GM23248 (cell line): ENCODE data around the gene STARD13. TPM values are rescaled to one million over a fixed set of nuclear protein-coding genes. Genes with fewer than 3 reads are reported as not detected.

ENCODE experiments used
- DNase-seq: peaks from one replicate; pipeline ENCODE4 v3.0.0-alpha.2; 2015
- H2AFZ ChIP-seq: fragments of 200-600 bp; sonication (generic); 2 replicates; pipeline ENCODE4 v1.6.1; 2016; ENCODE audit warnings: antibody characterized with exemption
- H3F3A ChIP-seq: fragments of 200-600 bp; sonication (generic); 2 replicates; pipeline ENCODE4 v1.6.1; 2016; ENCODE audit warnings: mild to moderate bottlenecking, antibody characterized with exemption, mixed run types; ENCODE audit not compliant: insufficient read depth
- H3K27ac ChIP-seq: fragments of 200-600 bp; sonication (generic); 2 replicates; pipeline ENCODE4 v1.5.1; 2016; ENCODE audit warnings: mild to moderate bottlenecking
- H3K27me3 ChIP-seq: fragments of 200-600 bp; sonication (generic); replicated peaks from 2 replicates; pipeline ENCODE4 v1.6.1; 2016; ENCODE audit warnings: mild to moderate bottlenecking; ENCODE audit not compliant: insufficient read depth
- H3K36me3 ChIP-seq: fragments of 200-600 bp; sonication (generic); 2 replicates; pipeline ENCODE4 v1.6.1; 2016; ENCODE audit warnings: low read depth, mild to moderate bottlenecking
- H3K4me1 ChIP-seq: fragments of 200-600 bp; sonication (generic); 2 replicates; pipeline ENCODE4 v1.6.1; 2016; ENCODE audit warnings: mild to moderate bottlenecking; ENCODE audit not compliant: insufficient read depth
- H3K4me2 ChIP-seq: fragments of 200-600 bp; sonication (generic); one replicate; pipeline ENCODE4 v1.6.1; 2016; ENCODE audit warnings: mild to moderate bottlenecking; ENCODE audit not compliant: unreplicated experiment
- H3K4me3 ChIP-seq: fragments of 200-600 bp; sonication (generic); 2 replicates; pipeline ENCODE4 v1.5.1; 2016; ENCODE audit warnings: mild to moderate bottlenecking
- H3K79me2 ChIP-seq: fragments of 200-600 bp; sonication (generic); 2 replicates; pipeline ENCODE4 v1.6.1; 2016; ENCODE audit warnings: mild to moderate bottlenecking; ENCODE audit not compliant: insufficient read depth
- H3K9ac ChIP-seq: fragments of 200-600 bp; sonication (generic); 2 replicates; pipeline ENCODE4 v1.6.1; 2016; ENCODE audit warnings: mild to moderate bottlenecking
- H3K9me2 ChIP-seq: fragments of 200-600 bp; sonication (generic); 2 replicates; pipeline ENCODE4 v1.6.1; 2016; ENCODE audit warnings: mixed run types, mild to moderate bottlenecking, moderate library complexity; ENCODE audit not compliant: insufficient read depth
- H3K9me3 ChIP-seq: fragments of 200-600 bp; sonication (generic); one replicate; pipeline ENCODE4 v1.6.1; 2017; ENCODE audit warnings: low read depth
- H4K20me1 ChIP-seq: fragments of 200-600 bp; sonication (generic); 2 replicates; pipeline ENCODE4 v1.6.0; 2016; ENCODE audit not compliant: insufficient read depth
- EZH2 ChIP-seq: fragments of 200-600 bp; sonication (generic); IDR thresholded peaks from 2 replicates; pipeline ENCODE4 v1.6.1; 2018; ENCODE audit warnings: antibody characterized with exemption, mild to moderate bottlenecking; ENCODE audit not compliant: insufficient read depth, poor library complexity, severe bottlenecking
- EZH2phosphoT487 ChIP-seq: fragments of 200-600 bp; sonication (generic); IDR thresholded peaks from 2 replicates; pipeline ENCODE4 v1.6.1; 2018; ENCODE audit warnings: antibody characterized with exemption, moderate library complexity, mild to moderate bottlenecking, low read depth; ENCODE audit not compliant: insufficient read depth
- WGBS, 2 experiments: methylation state at CpG; one replicate each; pipeline ENCODE4 v1.1.6; 2015 to 2017; ENCODE audit warnings: low lambda C conversion rate in 2 of 2, low coverage in 1 of 2; ENCODE audit errors: missing lambda C conversion rate in 2 of 2; 5-methylcytosine and 5-hydroxymethylcytosine counted together
- in situ Hi-C: fragments of 300-500 bp; cut with MboI; formaldehyde crosslinking; loops from 2 replicates; pipeline ENCODE4 v1.15.0; 2020
- polyA plus RNA-seq: library from polyadenylated mRNA; unstranded; fragments of >200 nt; fragmentation: Nextera tagmentation; extraction: Ambion mirVana; gene quantifications from 2 replicates; pipeline ENCODE4 v1.2.1, GENCODE V29; 2016
- total RNA-seq: library from RNA; depleted of rRNA; stranded (reverse); fragments of >200 nt; shearing (Covaris generic); gene quantifications from 2 replicates; pipeline ENCODE4 v1.2.3, GENCODE V29; 2014

The STARD13 gene
- total and polyA plus RNA-seq, 2 experiments from 2014 or later, result 13.8 to 16.6 TPM

DNA sequence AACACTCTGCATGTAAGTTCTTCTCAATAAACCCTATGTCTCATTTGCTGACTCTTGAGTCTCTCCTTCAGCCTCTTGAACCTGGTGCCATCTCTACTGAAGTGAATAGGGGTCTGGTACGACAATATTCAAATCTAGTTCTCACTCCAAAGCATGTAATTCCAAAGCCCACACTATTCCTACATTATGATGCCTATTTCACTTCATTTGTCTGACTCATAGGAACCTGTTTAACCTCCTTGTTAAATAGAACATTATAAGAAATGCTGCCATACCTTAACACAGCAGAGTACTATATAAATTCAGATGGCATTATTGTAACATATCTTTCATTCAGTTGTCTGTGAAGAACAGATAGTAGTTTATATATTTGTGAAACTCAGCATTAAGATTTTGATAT lies 67.1 kb downstream of the STARD13 start:
- Histone ChIP-seq H3K9ac (no peak overlapping the region), H3K27ac (no peak overlapping the region), H3K79me2 (peaks cover 92% of the 10 kb centered on the region), H4K20me1 (no peaks in the 10 kb centered on the region), H2AFZ (no peak overlapping the region), H3K4me2 (peak overlapping the region; percentile 52), H3K9me2 (no peaks in the 10 kb centered on the region), H3K9me3 (no peaks in the 10 kb centered on the region), H3F3A (peaks cover 30% of the 10 kb centered on the region), H3K4me3 (no peak overlapping the region), H3K4me1 (peaks cover 37% of the 10 kb centered on the region), H3K27me3 (no peaks in the 10 kb centered on the region), H3K36me3 (peaks cover 17% of the 10 kb centered on the region)
- in situ Hi-C loops, result no loop called here
- WGBS, 2 experiments, result 88 to 97% methylated on average over 1 of the region's 1 CpG
- no peak for DNase-seq
- TF ChIP-seq EZH2phosphoT487 (no peak), EZH2 (no peak)

DNA sequence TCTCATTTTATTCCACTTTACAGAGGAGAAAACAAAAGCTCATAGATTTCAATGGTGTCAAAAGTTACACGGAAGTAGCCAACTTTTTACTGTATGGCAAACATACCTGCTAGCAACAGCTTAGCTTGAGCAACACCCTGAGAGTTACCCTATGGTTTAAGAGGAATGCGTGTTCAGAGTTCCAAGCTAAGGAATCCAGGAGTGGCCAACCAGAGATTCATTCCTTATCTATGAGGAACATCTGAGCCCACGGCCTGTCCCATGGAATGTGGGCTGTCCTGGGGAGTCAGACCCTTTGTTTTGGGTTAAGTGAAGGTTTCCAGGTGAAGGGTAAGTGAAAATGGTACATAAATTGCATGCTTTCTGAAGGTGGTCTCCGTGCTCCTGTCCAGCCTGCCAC lies 67.5 kb downstream of the STARD13 start:
- no peak overlapping the region for H3K9ac ChIP-seq
- DNase-seq, result peak; percentile 43
- no peaks in the 10 kb centered on the region for H3K9me2 ChIP-seq
- peaks cover 34% of the 10 kb centered on the region for H3F3A ChIP-seq
- H3K4me1 ChIP-seq, result peaks cover 42% of the 10 kb centered on the region
- no peaks in the 10 kb centered on the region for H4K20me1 ChIP-seq
- in situ Hi-C loops, result no loop called here
- H2AFZ ChIP-seq, result no peak overlapping the region
- H3K36me3 ChIP-seq, result peaks cover 17% of the 10 kb centered on the region
- H3K27ac ChIP-seq, result no peak overlapping the region; the same call in 1 of the 2 replicates
- no peaks in the 10 kb centered on the region for H3K27me3 ChIP-seq
- H3K4me2 ChIP-seq, result peak overlapping the region; percentile 52
- TF ChIP-seq EZH2phosphoT487 (no peak), EZH2 (no peak)
- peaks cover 92% of the 10 kb centered on the region for H3K79me2 ChIP-seq
- H3K4me3 ChIP-seq, result no peak overlapping the region
- no peaks in the 10 kb centered on the region for H3K9me3 ChIP-seq
- 70 to 78% methylated on average over 4 of the region's 4 CpGs for WGBS, 2 experiments

DNA sequence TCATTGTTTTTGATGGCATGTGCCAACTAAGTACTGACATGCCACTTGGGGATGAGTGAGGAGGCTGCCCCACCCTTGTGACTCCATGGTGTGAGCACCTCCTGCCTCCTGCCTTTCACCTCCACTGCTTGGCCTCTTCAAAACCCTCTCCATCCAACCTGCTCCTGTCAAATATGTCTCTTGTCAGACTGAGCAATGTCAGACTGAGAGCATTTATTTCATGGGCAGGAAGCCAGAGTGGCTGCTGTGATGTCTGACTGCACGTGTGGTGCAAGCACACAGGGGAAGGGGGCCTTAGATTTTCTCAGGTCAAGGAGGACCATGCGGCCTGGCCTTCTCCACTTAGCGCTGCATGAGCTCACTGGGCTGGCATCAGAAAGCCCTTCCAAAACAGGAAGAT lies 68.3 kb downstream of the STARD13 start:
- no peak overlapping the region for H3K4me3 ChIP-seq
- peaks cover 46% of the 10 kb centered on the region for H3K4me1 ChIP-seq
- no peak overlapping the region for H3K9ac ChIP-seq
- H3K79me2 ChIP-seq, result peaks cover 92% of the 10 kb centered on the region
- no peak for TF ChIP-seq EZH2
- TF ChIP-seq EZH2phosphoT487, result no peak
- no peaks in the 10 kb centered on the region for H3K9me2 ChIP-seq
- H3F3A ChIP-seq, result peaks cover 42% of the 10 kb centered on the region
- in situ Hi-C loops, result no loop called here
- H3K9me3 ChIP-seq, result no peaks in the 10 kb centered on the region
- DNase-seq, result no peak
- H2AFZ ChIP-seq, result no peak overlapping the region
- no peaks in the 10 kb centered on the region for H4K20me1 ChIP-seq
- no peak overlapping the region for H3K4me2 ChIP-seq
- H3K36me3 ChIP-seq, result peaks cover 17% of the 10 kb centered on the region
- no peak overlapping the region for H3K27ac ChIP-seq
- no peaks in the 10 kb centered on the region for H3K27me3 ChIP-seq
- WGBS, 2 experiments, result 89 to 96% methylated on average over 3 of the region's 3 CpGs

DNA sequence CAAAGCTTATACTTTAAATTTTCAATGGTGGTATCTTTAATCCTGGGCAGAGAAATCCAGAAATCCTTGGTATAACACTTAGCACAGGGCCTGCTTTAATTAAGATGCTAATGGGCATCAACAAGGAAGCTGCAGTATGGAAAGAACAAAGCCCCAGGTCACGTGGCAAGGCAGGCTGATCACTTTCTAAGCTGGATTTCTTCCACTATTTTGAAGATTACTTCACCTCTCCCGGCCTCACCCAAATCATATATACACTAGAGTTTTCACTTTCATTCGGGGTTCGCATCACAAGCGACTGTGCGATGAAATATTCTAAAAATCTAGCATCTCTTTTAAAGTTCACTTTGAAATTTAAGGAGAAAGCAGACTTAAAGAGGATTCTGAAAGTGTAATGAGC lies 71.8 kb downstream of the STARD13 start:
- no peaks in the 10 kb centered on the region for H4K20me1 ChIP-seq
- H3K9me2 ChIP-seq, result no peaks in the 10 kb centered on the region
- H2AFZ ChIP-seq, result no peak overlapping the region
- H3F3A ChIP-seq, result peaks cover 48% of the 10 kb centered on the region
- DNase-seq, result peak; percentile 44
- peak overlapping the region; percentile 61 for H3K9ac ChIP-seq
- peak overlapping the region; percentile 88 for H3K4me2 ChIP-seq
- H3K36me3 ChIP-seq, result peaks cover 9% of the 10 kb centered on the region
- peaks cover 41% of the 10 kb centered on the region for H3K4me1 ChIP-seq
- WGBS, 2 experiments, result 89 to 91% methylated on average over 6 of the region's 6 CpGs
- TF ChIP-seq EZH2 (no peak), EZH2phosphoT487 (no peak)
- H3K4me3 ChIP-seq, result peak overlapping the region; percentile 18; the same call in 1 of the 2 replicates
- no peaks in the 10 kb centered on the region for H3K9me3 ChIP-seq
- peak overlapping the region; percentile 82 for H3K27ac ChIP-seq
- peaks cover 91% of the 10 kb centered on the region for H3K79me2 ChIP-seq
- in situ Hi-C loops, result no loop called here
- no peaks in the 10 kb centered on the region for H3K27me3 ChIP-seq
